Activated CD8-positive, alpha-beta memory T cell treated with anti-CD3 and anti-CD28 coated beads, Interleukin-2, amount 50 U/mL, for 1 hour (primary cell): ENCODE results near the gene PLD4.
"Not testable (repeated sequence)": the region's sequence is repeated elsewhere in the genome, so short reads cannot be mapped to it uniquely, and the experiment has no call there.

Experiments
- DNase-seq: peaks from one replicate; pipeline ENCODE4 v3.0.0-alpha.2; 2020; ENCODE audit errors: extremely low read depth

PLD4 gene

DNA sequence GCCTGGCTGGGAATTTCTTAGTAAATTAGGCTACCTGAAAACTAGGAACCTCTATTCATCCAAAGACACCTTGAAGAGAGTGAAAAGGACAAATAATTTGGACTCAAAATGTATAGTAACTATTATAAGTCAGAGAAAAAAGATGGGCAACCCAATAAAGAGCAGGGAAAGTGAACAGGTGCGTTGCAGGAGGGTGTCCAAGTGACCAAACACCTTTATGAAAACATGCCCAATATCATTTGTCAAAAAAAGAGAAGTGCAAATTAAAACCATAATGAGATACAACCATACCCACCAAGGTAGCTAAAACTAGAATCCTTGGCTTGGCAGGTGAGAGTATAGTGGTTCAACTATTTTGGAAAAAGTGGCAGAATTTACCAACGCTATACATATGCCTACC lies 24.9 kb upstream of the PLD4 start:
- DNase-seq: no peak

DNA sequence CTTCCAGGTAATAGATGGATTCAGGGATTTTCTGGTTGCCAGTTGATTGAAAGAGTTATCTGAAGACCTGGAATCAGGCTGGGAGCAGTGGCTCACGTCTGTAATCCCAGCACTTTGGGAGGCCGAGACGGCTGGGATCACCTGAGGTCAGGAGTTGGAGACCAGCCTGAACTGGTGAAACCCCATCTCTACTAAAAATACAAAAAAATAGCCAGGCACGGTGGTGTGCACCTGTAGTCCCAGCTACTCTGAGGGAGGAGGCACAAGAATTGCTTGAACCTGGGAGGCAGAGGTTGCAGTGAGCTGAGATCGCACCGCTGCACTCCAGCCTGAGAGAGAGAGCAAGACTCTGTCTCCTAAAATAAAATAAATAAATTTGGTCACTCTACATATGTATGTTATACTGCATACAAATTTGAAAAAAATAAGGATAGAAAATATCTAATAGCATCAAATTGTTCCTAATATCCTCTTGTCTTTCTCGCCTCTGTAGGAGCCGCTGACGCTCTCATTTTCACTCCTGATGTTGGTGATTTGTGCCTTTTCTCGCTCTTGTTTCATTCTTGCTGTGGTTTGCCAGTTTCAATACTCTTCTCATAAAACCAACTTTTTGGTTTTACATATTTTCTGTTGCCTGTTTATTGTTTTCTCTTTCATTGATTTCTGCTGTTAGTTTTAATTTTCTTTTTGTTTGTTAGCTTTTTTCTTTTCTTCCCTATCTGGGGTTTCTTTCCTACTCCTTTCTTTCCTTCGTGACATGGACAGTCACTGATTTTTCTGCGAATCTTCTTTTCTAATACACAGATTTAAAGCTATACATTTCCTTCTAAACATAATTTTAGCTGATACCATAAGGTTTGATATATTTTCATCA lies 23.8 kb upstream of the PLD4 start:
- no peak for DNase-seq

DNA sequence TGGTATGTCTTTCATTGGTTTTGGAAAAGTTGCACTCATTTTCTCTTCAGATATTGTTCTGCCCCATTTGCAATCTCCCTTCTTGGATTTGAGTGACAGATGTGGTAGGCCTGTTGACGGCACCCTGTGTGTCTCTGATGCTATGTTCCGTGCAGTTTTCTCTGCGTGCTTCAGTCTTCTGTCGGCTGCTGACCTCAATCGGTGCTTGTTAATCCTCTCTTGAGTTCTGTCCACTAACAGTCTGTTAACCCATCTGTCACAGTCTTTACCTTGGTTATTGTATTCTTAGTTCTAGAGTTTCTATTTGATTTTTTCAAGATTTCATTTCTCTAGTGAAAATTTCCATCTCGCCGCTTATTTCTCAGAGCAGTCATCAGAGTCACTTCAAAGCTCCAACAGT lies 20.7 kb upstream of the PLD4 start:
- DNase-seq: no peak

- DNase-seq: not testable (repeated sequence)
Measured at GRCh38 chr14:104904650-104905578, 19.8 kb upstream of the PLD4 start.

DNA sequence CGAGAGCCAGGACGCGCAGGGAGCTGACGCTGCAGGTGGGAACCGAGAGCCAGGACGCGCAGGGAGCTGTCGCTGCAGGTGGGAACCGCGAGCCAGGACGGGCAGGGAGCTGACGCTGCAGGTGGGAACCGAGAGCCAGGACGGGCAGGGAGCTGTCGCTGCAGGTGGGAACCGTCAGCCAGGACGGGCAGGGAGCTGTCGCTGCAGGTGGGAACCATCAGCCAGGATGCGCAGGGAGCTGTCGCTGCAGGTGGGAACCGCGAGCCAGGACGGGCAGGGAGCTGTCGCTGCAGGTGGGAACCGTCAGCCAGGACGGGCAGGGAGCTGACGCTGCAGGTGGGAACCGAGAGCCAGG lies 19.1 kb upstream of the PLD4 start:
- DNase-seq: not testable (repeated sequence)

GRCh38 chr14:104908303-104908702 lies 16.4 kb upstream of the PLD4 start:
- DNase-seq: no peak

GRCh38 chr14:104912053-104912452 lies 12.6 kb upstream of the PLD4 start:
- DNase-seq: no peak

DNA sequence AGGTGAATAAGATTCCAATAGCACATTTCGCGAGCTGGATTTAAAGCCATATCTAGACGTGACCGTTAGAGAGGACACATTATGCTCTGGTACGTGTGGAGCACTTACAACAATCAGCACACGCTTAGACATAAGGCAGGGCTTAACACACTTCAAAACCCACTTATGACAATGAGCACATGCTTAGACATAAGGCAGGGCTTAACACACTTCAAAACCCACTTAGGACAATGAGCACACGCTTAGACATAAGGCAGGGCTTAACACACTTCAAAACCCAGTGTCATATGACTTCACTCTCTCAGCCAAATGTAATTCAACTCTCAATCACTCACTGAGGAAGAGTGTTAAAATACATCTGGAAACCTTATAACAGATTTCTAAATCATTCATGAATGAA lies 11.2 kb upstream of the PLD4 start:
- no peak for DNase-seq

- DNase-seq: no peak
Measured at GRCh38 chr14:104917116-104917515, 7.6 kb upstream of the PLD4 start.

DNA sequence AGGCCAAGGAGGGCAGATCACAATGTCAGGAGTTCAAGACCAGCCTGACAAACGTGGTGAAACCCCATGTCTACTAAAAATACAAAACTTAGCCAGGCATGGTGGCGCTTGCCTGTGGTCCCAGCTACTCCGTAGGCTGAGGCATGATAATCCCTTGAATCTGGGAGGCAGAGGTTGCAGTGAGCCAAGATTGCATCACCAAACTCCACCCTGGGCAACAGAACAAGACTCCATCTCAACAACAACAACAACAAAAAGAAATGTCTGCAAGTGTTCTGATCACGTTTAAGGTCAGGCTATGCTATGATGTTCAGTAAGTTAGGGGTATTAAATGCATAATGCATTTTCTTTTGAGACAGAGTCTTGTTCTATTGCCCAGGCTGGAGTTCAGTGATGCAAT lies 6.7 kb upstream of the PLD4 start:
- no peak for DNase-seq

- not testable (repeated sequence) for DNase-seq
Measured at GRCh38 chr14:104919152-104919992, 5.3 kb upstream of the PLD4 start.

GRCh38 chr14:104919993-104920315 lies 4.7 kb upstream of the PLD4 start:
- no peak for DNase-seq

DNA sequence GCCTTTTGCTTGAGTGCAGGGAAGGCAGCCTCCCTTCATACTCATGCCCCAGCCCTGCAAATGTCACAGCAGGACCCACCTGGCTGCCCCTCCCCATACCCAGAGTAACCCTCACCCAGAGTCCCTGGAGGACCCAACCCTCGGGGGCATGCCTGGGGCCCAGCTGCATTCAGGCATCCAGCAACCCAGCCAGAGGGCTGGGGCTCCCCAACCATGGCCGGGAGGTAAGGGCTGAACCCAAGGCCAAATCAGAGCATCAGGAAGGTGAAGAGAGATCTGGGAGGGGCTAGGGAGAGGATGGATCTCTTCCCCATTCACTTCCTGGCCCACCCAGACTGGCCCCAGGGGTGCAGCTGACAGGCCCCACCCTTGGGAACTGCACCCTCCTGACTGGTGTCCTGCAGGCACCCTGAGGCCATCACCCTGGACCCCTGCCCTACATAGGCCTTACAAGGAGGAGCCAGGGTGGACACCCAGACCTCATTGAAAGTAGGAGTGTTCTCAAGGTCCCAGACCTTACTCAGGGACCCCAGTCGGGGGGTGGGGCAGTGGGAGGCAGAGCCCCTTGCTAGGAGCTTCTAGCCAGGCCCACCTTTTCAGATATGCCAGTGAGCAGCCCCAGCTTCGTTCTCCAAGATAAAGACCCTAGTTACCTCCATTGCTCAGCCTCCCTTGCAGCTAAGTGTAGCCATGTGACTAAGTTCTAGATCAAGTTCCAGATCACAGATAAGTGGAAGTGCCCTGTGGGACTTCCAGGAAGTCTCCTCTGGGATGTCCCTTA lies 849 bp upstream of the PLD4 start:
- DNase-seq: no peak

DNA sequence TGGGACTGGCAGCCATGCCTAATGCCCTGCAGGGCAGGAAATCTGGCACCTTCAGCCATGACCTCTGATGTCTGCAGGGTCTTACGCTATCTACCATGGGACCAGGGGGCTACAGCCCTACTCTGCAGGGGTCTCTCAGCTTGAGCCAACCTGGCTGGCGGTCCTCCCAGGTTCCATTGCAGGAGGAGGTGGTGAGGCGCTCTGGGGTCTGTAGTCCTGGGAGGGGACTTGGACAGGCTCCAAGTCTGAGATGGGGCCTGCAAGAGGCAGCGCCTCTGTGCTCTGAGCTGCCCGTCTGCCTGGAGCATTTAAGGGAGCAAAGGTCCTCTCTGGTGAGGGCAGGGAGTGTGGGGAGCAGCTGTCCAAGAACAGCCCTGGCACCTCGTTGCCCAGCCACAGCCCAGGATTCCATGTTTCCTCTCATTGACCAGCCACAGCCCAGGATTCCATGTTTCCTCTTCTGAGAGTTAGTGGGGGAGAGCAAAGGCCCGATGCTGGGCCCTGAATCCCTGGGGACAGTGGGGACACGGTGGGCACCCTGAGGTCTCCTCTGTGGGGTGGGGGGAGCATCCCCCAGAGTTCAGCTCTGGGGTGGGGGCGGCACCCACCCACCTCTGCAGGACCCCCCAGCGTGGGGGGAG lies 655 bp downstream of the PLD4 start:
- no peak for DNase-seq

GRCh38 chr14:104925855-104926609 lies 1.4 kb downstream of the PLD4 start:
- no peak for DNase-seq

DNA sequence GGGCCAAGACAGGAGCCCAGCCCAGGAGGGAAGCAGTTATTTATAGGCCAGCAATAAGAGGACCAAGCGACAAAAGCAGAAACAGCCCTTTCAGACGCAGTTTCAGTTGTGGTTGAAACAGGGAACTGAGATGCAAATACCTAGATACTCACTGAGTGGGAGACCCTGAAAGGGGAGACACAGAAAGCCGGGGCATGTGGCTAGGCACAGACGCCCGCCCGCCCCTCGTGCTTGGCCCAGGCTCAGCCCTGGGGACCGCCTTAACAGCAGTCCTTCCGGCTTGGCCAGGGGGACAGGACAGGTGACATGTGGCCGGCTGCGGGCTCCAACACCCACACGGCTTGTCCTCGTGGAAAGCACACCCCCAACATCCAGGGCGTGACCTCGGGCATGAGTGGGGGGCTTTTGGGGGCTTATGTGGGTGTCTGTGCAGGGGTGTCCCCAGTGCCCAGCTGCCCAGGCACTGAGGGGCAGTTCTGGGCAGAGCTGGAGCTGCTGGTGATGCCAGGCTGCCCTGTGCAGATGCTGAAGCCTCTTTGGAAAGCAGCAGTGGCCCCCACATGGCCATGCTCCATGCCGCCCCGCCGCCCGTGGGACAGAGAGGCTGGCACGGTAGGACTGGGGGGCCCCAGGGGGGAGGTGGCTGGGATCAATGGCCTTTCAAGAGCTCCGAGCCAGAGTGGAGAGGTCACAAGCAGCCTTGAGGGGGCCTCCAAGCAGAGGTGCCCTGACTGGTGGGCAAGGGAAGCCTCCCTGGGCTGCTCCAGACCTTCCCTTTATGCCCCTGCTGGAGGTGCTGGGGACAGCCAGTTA lies 2.1 kb downstream of the PLD4 start:
- DNase-seq: no peak

DNA sequence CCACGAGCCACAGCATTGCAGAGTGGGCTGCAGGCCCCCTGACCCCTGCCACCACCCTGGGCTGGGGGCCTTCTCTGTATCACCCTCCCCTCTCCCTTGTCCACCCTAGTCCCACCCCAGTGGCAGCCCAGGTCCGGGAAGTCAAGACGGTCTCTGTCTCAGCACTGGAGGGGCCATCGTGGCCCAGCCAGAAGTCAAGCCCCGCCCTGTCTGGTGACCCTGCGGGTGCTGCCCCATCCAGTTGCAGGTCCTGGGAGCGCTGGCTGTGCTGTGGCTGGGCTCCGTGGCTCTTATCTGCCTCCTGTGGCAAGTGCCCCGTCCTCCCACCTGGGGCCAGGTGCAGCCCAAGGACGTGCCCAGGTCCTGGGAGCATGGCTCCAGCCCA lies 2.7 kb downstream of the PLD4 start:
- DNase-seq: no peak

DNA sequence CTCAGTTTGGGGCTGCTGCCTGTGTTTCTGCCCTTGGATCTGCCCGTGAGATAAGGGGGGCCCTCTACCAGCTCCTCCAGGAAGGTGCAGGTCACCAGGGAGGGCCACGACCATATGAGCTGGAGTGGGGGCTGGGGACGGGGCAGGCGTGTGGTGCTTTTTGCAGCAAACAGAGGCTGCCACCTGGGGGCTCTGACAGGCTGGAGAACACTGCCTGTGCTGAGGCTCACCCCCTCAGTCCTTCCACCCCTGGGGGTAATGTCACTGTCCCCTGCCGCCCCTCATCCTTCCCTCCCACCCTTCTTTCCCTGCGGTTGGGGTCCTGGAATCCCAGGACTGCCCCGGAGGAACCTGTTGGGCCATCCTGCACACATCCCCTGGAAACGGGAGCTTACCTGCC lies 3.2 kb downstream of the PLD4 start:
- DNase-seq: no peak

DNA sequence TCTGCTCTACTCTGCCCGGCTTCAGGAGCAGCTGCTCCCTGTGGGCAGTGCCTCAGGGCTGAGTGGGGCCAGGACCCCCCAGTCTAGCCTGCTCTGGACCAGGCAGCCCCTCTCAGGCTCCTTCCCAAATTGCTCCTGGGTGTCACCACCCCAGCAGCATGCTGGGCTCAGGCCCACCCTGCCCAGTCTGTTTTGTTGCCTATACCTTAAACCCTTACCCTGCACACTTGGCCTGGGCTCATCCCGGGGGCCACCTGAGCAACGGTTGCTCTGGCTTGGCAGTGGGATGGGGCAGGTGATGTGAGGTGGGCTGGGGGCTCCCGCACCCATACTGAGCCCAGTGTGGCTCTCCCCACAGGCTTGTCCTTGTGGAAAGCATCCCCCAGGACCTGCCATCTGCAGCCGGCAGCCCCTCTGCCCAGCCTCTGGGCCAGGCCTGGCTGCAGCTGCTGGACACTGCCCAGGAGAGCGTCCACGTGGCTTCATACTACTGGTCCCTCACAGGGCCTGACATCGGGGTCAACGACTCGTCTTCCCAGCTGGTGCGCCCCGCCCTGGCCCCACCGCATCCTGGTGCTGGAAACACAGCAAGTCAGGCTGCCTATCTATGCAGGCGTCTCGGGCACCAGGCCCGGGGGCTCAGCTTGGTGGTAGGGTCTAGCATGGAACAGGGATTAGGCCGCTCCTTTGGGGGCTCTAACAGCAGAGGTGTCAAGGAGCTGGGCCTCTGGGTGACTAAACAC lies 3.9 kb downstream of the PLD4 start:
- no peak for DNase-seq
